Limb (tissue), 2 donors: ENCODE measurements around the gene PLEKHA8.

Experiments used
- DNase-seq, 2 donors: peaks; one replicate each; pipeline ENCODE4 v3.0.0-alpha.2; 2016; ENCODE audit errors: extremely low spot score in 2 of 2

Gene PLEKHA8

GRCh38 chr7:30166841-30167235 lies 138.6 kb downstream of the PLEKHA8 start:
- no peak for DNase-seq

GRCh38 chr7:30167901-30168300 lies 139.7 kb downstream of the PLEKHA8 start:
- DNase-seq, result no peak

- DNase-seq, result no peak
Measured at GRCh38 chr7:30168835-30169573, 140.8 kb downstream of the PLEKHA8 start.

- DNase-seq, result no peak
Measured at GRCh38 chr7:30169579-30169978, 141.4 kb downstream of the PLEKHA8 start.

- DNase-seq, result no peak
Measured at GRCh38 chr7:30170476-30171205, 142.4 kb downstream of the PLEKHA8 start.

- DNase-seq, result no peak
Measured at GRCh38 chr7:30171766-30172447, 143.7 kb downstream of the PLEKHA8 start.

GRCh38 chr7:30172451-30172850 lies 144.2 kb downstream of the PLEKHA8 start:
- no peak for DNase-seq

GRCh38 chr7:30173058-30173897 lies 145.1 kb downstream of the PLEKHA8 start:
- DNase-seq, result peak; percentile 79 to 89

- DNase-seq, result no peak
Measured at GRCh38 chr7:30175180-30175579, 147.0 kb downstream of the PLEKHA8 start.

GRCh38 chr7:30175636-30176147 lies 147.5 kb downstream of the PLEKHA8 start:
- no peak for DNase-seq

GRCh38 chr7:30176463-30177109 lies 148.4 kb downstream of the PLEKHA8 start:
- DNase-seq, result no peak

- no peak for DNase-seq
Measured at GRCh38 chr7:30177186-30177585, 149.0 kb downstream of the PLEKHA8 start.

- DNase-seq, result no peak
Measured at GRCh38 chr7:30177965-30178364, 149.8 kb downstream of the PLEKHA8 start.

- DNase-seq, result no peak
Measured at GRCh38 chr7:30178748-30179436, 150.7 kb downstream of the PLEKHA8 start.
